ENCODE results near the gene TEX44.

DNA sequence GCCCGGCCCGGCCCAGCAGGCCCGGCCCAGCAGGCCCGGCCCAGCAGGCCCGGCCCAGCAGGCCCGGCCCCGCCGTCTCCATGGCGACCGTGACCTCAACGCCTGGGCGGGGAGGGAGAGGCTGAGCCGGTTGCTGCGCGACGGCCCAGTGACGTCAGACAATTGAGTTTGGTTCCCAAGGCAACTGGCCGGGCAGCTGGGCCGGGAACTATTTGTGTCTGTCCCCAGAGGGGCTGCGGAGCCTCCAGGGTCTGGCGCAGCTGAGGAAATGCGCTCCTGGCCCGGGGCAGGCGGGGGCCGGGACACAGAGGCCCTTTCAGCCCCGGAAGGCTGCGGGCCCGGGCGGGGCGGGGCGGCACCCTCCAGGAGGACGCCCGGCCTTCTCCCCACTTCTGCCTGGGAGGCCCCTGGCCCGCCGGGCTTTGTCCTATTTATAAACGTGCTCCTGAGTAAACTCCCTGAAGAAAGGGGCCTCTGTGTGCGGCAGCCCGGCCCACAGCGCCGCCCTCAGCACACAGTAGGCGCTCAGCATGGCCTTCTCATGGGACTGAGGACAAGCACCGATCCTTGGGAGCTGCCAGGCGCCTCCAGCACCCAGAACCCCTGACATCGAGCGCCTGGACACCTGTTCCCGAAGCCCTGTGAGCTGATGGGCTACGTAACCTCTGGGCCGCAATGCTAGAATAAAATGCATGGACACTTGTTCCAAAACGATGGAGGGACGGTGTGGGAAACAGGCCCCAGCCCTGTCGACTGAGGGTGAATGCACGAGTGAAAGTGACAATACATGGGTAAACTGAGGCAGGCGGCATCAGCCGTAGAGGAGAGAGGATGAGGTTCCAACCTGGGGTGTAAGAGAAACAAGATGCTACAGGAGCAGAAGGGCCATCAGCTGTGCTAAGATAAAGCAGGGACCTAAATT is 12.3 kb downstream of the TEX44 start:
- TF ChIP-seq, protein P1, sequence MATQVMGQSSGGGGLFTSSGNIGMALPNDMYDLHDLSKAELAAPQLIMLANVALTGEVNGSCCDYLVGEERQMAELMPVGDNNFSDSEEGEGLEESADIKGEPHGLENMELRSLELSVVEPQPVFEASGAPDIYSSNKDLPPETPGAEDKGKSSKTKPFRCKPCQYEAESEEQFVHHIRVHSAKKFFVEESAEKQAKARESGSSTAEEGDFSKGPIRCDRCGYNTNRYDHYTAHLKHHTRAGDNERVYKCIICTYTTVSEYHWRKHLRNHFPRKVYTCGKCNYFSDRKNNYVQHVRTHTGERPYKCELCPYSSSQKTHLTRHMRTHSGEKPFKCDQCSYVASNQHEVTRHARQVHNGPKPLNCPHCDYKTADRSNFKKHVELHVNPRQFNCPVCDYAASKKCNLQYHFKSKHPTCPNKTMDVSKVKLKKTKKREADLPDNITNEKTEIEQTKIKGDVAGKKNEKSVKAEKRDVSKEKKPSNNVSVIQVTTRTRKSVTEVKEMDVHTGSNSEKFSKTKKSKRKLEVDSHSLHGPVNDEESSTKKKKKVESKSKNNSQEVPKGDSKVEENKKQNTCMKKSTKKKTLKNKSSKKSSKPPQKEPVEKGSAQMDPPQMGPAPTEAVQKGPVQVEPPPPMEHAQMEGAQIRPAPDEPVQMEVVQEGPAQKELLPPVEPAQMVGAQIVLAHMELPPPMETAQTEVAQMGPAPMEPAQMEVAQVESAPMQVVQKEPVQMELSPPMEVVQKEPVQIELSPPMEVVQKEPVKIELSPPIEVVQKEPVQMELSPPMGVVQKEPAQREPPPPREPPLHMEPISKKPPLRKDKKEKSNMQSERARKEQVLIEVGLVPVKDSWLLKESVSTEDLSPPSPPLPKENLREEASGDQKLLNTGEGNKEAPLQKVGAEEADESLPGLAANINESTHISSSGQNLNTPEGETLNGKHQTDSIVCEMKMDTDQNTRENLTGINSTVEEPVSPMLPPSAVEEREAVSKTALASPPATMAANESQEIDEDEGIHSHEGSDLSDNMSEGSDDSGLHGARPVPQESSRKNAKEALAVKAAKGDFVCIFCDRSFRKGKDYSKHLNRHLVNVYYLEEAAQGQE (tag by site-specific recombination; IDR thresholded peaks at IDR 0.05): no peak
- TF ChIP-seq, protein P2, sequence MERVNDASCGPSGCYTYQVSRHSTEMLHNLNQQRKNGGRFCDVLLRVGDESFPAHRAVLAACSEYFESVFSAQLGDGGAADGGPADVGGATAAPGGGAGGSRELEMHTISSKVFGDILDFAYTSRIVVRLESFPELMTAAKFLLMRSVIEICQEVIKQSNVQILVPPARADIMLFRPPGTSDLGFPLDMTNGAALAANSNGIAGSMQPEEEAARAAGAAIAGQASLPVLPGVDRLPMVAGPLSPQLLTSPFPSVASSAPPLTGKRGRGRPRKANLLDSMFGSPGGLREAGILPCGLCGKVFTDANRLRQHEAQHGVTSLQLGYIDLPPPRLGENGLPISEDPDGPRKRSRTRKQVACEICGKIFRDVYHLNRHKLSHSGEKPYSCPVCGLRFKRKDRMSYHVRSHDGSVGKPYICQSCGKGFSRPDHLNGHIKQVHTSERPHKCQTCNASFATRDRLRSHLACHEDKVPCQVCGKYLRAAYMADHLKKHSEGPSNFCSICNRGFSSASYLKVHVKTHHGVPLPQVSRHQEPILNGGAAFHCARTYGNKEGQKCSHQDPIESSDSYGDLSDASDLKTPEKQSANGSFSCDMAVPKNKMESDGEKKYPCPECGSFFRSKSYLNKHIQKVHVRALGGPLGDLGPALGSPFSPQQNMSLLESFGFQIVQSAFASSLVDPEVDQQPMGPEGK (tag by site-specific recombination; IDR thresholded peaks at IDR 0.05): peak; percentile 71
- TF ChIP-seq, protein P3, sequence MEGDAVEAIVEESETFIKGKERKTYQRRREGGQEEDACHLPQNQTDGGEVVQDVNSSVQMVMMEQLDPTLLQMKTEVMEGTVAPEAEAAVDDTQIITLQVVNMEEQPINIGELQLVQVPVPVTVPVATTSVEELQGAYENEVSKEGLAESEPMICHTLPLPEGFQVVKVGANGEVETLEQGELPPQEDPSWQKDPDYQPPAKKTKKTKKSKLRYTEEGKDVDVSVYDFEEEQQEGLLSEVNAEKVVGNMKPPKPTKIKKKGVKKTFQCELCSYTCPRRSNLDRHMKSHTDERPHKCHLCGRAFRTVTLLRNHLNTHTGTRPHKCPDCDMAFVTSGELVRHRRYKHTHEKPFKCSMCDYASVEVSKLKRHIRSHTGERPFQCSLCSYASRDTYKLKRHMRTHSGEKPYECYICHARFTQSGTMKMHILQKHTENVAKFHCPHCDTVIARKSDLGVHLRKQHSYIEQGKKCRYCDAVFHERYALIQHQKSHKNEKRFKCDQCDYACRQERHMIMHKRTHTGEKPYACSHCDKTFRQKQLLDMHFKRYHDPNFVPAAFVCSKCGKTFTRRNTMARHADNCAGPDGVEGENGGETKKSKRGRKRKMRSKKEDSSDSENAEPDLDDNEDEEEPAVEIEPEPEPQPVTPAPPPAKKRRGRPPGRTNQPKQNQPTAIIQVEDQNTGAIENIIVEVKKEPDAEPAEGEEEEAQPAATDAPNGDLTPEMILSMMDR (tag by site-specific recombination; IDR thresholded peaks at IDR 0.05): peak; percentile 30; the same call in 1 of the 2 replicates
- no peak for TF ChIP-seq YY1 (tag by site-specific recombination; IDR thresholded peaks at IDR 0.05)
- TF ChIP-seq ZNF175 (tag by site-specific recombination; IDR thresholded peaks at IDR 0.05): no peak
- TF ChIP-seq ZNF792 (tag by site-specific recombination; IDR thresholded peaks at IDR 0.05): no peak
- TF ChIP-seq ZNF274 (IDR thresholded peaks at IDR 0.05; ENCODE audit: low read length): no peak
- TF ChIP-seq ZNF274 (tag by site-specific recombination; IDR thresholded peaks at IDR 0.05; ENCODE audit: borderline replicate concordance): no peak
- no peak for TF ChIP-seq ZNF114 (tag by site-specific recombination; IDR thresholded peaks at IDR 0.05)
